Thyroid gland (tissue), 4 donors: Measurements from ENCODE around the gene MEX3D.
"Not testable (repeated sequence)": the region's sequence is repeated elsewhere in the genome, so short reads cannot be mapped to it uniquely, and the experiment has no call there.

ENCODE experiments used
- POLR2A ChIP-seq, 2 donors: fragments of 450-650 bp; IDR thresholded peaks; one replicate each; pipeline ENCODE4 v1.6.1; 2017; ENCODE audit warnings: antibody characterized with exemption in 2 of 2, mild to moderate bottlenecking in 2 of 2, moderate library complexity in 1 of 2
- TF ChIP-seq, protein P1 (sequence below), 6 experiments: fragments of 200-600 bp in 3 of 6; fragments of 450-650 bp in 3 of 6; sonication (generic) in 3 of 6; IDR thresholded peaks; one replicate each; pipeline ENCODE4 v1.5.1; 2016 to 2019; ENCODE audit warnings: antibody characterized with exemption in 6 of 6, mild to moderate bottlenecking in 2 of 6, inconsistent platforms in 1 of 6, moderate library complexity in 1 of 6

DNA sequence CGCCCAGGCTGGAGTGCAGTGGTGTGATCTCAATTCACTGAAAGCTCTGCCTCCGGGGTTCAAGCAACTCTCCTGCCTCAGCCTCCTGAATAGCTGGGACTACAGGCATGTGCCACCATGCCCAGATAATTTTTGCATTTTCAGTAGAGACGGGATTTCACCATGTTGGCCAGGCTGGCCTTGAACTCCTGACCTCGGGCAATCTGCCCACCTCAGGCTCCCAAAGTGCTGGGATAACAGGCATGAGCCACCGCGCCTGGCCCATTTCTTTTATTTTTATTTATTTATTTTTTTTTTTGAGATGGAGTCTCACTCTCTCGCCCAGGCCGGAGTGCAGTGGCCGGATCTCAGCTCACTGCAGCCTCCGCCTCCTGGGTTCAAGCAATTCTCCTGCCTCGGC lies 28.4 kb downstream of the MEX3D start:
- TF ChIP-seq, protein P1, sequence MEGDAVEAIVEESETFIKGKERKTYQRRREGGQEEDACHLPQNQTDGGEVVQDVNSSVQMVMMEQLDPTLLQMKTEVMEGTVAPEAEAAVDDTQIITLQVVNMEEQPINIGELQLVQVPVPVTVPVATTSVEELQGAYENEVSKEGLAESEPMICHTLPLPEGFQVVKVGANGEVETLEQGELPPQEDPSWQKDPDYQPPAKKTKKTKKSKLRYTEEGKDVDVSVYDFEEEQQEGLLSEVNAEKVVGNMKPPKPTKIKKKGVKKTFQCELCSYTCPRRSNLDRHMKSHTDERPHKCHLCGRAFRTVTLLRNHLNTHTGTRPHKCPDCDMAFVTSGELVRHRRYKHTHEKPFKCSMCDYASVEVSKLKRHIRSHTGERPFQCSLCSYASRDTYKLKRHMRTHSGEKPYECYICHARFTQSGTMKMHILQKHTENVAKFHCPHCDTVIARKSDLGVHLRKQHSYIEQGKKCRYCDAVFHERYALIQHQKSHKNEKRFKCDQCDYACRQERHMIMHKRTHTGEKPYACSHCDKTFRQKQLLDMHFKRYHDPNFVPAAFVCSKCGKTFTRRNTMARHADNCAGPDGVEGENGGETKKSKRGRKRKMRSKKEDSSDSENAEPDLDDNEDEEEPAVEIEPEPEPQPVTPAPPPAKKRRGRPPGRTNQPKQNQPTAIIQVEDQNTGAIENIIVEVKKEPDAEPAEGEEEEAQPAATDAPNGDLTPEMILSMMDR (IDR thresholded peaks at IDR 0.05): not testable (repeated sequence)
- not testable (repeated sequence) for TF ChIP-seq POLR2A (IDR thresholded peaks at IDR 0.05)
